Lower leg skin (tissue), 4 donors: ENCODE results near the gene LIMK1. TPM values are rescaled to one million over a fixed set of nuclear protein-coding genes. Genes with fewer than 3 reads are reported as not detected.

Experiments used
- DNase-seq, 2 donors: peaks; one replicate each; pipeline ENCODE4 v3.0.0-alpha.2; 2019; ENCODE audit warnings: low spot score in 2 of 2
- H3K4me3 ChIP-seq: fragments of 200-600 bp; sonication (generic); 2 replicates; pipeline ENCODE4 v1.5.1; 2017; ENCODE audit warnings: mild to moderate bottlenecking, low read depth; ENCODE audit not compliant: poor library complexity, severe bottlenecking
- POLR2A ChIP-seq, 2 donors: fragments of 450-650 bp; IDR thresholded peaks; one replicate each; pipeline ENCODE4 v1.6.1; 2016 to 2017; ENCODE audit warnings: antibody characterized with exemption in 2 of 2, mild to moderate bottlenecking in 1 of 2, moderate library complexity in 1 of 2
- WGBS, 2 donors: methylation state at CpG; one replicate each; pipeline ENCODE4 v1.1.5; 2018; 5-methylcytosine and 5-hydroxymethylcytosine counted together
- intact Hi-C: fragments of 100-400 bp; cut with DNase I; formaldehyde crosslinking; loops from one replicate; pipeline ENCODE4 v1.15.0; 2023; ENCODE audit warnings: low total_unique reads
- total RNA-seq, 4 donors: library from RNA; depleted of rRNA; stranded (reverse); fragments of >200 nt; gene quantifications; one replicate each; pipeline ENCODE4 v1.1.0, GENCODE V29; 2016
- TF ChIP-seq, protein P1 (sequence below), 3 donors: fragments of 450-650 bp; IDR thresholded peaks; one replicate each; pipeline ENCODE4 v1.5.1; 2016; ENCODE audit warnings: antibody characterized with exemption in 3 of 3, mild to moderate bottlenecking in 3 of 3, moderate library complexity in 2 of 3

The LIMK1 gene
- total RNA-seq, 4 donors from 2014 or later, result 7.7 to 19.5 (median 14.6) TPM

DNA sequence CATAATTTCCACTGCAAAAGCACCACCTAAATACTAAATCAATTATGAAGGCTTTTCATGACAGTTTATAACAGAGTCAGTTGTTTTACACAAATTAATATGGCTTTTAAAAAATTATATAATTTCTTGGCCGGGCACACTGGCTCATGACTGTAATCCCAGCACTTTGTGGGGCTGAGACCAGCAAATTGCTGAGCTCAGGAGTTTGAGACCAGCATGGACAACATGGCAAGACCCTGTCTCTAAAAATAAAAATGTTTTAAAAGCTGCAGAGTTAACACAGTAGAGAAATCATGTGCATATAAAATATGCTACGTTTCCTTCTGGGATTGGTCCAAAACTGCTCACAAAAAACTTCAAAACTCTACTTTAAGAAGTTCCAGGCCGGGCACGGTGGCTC, 46.9 kb downstream of the LIMK1 start:
- intact Hi-C loops, result no loop called here
- WGBS, 2 donors, result 53 to 56% methylated on average over 4 of the region's 4 CpGs
- H3K4me3 ChIP-seq, result no peak overlapping the region
- DNase-seq, result no peak
- TF ChIP-seq, protein P1, sequence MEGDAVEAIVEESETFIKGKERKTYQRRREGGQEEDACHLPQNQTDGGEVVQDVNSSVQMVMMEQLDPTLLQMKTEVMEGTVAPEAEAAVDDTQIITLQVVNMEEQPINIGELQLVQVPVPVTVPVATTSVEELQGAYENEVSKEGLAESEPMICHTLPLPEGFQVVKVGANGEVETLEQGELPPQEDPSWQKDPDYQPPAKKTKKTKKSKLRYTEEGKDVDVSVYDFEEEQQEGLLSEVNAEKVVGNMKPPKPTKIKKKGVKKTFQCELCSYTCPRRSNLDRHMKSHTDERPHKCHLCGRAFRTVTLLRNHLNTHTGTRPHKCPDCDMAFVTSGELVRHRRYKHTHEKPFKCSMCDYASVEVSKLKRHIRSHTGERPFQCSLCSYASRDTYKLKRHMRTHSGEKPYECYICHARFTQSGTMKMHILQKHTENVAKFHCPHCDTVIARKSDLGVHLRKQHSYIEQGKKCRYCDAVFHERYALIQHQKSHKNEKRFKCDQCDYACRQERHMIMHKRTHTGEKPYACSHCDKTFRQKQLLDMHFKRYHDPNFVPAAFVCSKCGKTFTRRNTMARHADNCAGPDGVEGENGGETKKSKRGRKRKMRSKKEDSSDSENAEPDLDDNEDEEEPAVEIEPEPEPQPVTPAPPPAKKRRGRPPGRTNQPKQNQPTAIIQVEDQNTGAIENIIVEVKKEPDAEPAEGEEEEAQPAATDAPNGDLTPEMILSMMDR (IDR thresholded peaks at IDR 0.05), result no peak
- TF ChIP-seq POLR2A (IDR thresholded peaks at IDR 0.05), result no peak

DNA sequence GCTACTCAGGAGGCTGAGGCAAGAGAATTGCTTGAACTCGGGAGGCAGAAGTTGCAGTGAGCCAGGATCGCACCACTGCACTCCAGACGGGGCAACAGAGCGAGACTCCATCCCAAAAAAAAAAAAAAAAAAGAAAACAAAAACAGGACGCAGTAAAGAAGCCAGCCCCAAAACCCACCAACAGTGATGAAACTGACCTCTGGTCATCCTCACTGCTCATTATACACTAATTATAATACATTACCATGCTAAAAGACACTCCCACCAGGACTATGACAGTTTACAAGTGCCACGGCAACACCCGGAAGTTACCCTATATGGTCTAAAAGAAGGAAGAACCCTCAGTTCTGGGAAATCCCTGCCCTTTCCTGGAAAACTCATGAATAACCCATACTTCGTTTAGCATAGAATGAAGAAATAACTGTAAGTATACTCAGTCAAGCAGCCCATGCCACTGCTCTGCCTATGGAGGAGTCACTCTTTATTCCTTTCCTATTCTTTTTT, 50.6 kb downstream of the LIMK1 start:
- intact Hi-C loops, result no loop called here
- no peak overlapping the region for H3K4me3 ChIP-seq
- no peak for DNase-seq
- 65 to 76% methylated on average over 8 of the region's 8 CpGs for WGBS, 2 donors
- no peak for TF ChIP-seq POLR2A (IDR thresholded peaks at IDR 0.05)
- TF ChIP-seq, protein P1 (IDR thresholded peaks at IDR 0.05), result no peak

DNA sequence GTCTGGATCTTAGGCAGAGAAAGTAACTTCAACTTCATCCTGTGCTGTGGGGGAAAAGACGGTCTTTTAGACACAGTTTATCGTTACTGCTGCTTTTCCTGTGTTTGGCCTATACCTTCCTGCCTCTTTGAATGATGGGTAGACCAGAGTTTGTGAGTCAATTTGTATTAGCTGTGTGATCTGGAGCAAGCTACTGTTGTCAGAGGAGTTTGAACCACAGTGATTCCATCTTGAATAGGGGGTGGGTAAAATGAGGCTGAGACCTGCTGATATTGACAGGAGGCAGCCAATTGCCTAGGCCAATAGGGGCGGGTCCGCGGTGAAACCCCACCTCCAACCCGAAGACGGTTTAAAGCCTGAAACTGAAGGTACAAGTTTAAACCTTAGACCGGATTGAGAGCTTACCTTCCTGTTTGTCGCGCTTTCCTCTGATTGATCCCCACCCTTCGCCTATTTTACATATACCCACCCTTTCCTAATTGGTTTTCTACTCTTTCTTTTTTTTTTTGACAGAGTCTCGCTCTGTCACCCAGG, 54.8 kb downstream of the LIMK1 start:
- H3K4me3 ChIP-seq, result no peak overlapping the region
- no peak for TF ChIP-seq POLR2A (IDR thresholded peaks at IDR 0.05)
- TF ChIP-seq, protein P1 (IDR thresholded peaks at IDR 0.05), result no peak
- WGBS, 2 donors, result 92% methylated on average over 12 of the region's 12 CpGs
- DNase-seq, result no peak
- intact Hi-C loops, result no loop called here

DNA sequence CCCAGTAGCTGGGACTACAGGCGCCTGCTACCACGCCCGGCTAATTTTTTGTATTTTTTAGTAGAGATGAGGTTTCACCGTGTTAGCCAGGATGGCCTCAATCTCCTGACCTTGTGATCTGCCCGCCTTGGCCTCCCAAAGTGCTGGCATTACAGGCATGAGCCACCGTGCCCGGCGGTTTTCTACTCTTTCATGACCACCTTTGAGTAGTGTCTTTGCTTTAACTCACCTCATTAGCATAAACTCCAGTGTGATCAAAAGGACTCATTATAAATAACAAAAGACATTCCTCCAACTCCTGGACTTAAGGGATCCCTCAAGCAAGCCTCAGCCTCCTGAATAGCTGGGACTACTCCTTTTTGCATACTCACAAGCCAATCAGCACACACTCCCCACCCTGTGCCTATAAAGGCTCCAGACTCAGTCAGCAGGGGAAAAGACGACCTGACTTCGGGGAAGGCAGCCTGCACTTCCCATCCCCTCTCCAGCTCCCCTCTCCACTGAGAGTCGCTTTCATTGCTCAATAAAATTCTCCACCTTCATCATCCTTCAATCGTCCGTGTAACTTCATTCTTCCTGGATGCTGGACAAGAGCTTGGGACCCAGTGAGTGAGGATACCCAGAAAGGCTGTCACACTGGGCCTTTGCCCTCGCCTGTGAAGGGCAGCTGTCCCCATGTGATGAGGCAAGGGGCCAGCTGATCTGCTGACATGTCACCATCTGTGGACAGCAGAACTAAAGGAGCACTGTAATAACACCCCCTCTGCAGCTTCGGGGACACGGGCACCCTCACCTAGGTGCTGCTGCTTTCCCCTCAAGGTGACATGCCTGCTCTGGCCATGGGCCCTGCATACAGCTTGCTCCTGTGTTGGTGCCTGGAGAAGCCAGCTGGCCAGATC, 55.6 kb downstream of the LIMK1 start:
- TF ChIP-seq POLR2A (IDR thresholded peaks at IDR 0.05), result no peak
- intact Hi-C loops, result no loop called here
- DNase-seq, result no peak
- WGBS, 2 donors, result 93 to 96% methylated on average over 15 to 16 of the region's 16 CpGs
- H3K4me3 ChIP-seq, result no peak overlapping the region

DNA sequence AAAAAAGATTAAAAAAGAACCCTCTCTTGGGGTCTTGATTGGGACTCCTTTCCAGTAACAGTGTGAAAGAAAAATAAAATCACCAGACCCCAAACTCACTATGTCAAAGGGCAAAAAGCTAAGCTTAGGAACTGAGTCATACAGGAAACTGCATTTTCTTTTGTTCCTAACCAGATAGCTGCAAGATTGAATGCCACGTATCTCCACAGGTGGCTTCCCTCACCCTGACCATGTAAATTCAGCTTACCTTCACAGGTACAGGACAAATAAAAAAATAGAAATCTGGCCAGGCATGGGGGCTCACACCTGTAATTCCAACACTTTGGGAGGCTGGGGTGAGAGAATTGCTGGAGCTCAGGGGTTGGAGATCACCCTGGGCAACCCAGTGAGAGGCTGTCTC, 58.1 kb downstream of the LIMK1 start:
- no peak for TF ChIP-seq POLR2A (IDR thresholded peaks at IDR 0.05)
- TF ChIP-seq, protein P1 (IDR thresholded peaks at IDR 0.05), result no peak
- WGBS, 2 donors, result 77 to 86% methylated on average over 1 of the region's 1 CpG
- H3K4me3 ChIP-seq, result no peak overlapping the region
- intact Hi-C loops, result no loop called here
- DNase-seq, result no peak

DNA sequence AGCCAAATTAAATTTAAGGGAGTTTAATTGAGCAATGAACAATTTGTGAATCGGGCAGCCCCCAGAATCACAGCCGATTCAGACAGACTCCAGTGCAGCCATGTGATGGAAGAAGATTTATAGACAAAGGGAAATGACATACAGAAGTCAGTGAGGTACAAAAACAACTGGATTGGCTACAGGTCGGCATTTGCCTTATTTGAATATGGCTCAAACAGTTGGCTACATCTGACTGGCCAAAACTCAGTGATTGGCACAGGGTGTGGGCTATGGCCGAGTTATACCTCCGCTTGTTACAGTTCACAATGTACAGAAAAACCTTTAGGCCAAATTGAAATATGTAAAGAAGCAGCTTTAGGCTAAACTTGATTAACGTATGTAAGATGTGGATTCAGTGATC, 59.8 kb downstream of the LIMK1 start:
- TF ChIP-seq POLR2A (IDR thresholded peaks at IDR 0.05), result no peak
- TF ChIP-seq, protein P1 (IDR thresholded peaks at IDR 0.05), result no peak
- intact Hi-C loops, result no loop called here
- WGBS, 2 donors, result 61 to 68% methylated on average over 6 of the region's 6 CpGs
- no peak for DNase-seq
- H3K4me3 ChIP-seq, result no peak overlapping the region
